C4-2B (cell line): ENCODE results near the gene AKR1B1.

Experiments
- H3K27ac ChIP-seq: fragments of 450-650 bp; 2 replicates; pipeline ENCODE4 v1.5.1; 2017
- ZFX ChIP-seq: fragments of 450-650 bp; IDR thresholded peaks from 2 replicates; pipeline ENCODE4 v1.6.1; 2017
- TF ChIP-seq, protein P1 (sequence below): fragments of 450-650 bp; conservative IDR thresholded peaks from 2 replicates; pipeline ENCODE4 v1.5.1; 2017; ENCODE audit warnings: mild to moderate bottlenecking

The AKR1B1 gene

DNA sequence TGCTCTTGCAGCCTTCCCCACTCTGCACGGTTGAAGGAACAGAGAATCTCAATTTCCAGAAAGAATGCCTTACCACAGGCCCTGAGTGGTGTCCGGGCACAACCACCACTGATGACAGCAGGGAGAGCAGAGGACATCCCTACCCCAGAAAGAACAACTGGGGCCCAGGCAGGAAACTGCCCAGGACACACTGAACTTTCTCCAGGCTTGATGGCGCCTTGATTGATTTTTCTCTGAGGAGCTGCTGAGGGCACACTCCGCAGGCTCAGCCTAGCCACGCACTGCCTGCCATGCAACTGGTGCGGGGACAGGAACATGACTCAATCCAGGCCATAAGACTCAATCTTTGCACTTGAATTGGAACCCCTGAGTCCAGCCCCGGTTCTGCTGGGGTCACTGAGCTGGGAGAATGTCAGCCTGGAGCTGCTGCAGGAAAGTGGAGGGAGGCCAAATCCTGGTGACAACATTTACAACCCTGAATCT, 5.9 kb downstream of the AKR1B1 start:
- TF ChIP-seq ZFX = no peak
- TF ChIP-seq, protein P1, sequence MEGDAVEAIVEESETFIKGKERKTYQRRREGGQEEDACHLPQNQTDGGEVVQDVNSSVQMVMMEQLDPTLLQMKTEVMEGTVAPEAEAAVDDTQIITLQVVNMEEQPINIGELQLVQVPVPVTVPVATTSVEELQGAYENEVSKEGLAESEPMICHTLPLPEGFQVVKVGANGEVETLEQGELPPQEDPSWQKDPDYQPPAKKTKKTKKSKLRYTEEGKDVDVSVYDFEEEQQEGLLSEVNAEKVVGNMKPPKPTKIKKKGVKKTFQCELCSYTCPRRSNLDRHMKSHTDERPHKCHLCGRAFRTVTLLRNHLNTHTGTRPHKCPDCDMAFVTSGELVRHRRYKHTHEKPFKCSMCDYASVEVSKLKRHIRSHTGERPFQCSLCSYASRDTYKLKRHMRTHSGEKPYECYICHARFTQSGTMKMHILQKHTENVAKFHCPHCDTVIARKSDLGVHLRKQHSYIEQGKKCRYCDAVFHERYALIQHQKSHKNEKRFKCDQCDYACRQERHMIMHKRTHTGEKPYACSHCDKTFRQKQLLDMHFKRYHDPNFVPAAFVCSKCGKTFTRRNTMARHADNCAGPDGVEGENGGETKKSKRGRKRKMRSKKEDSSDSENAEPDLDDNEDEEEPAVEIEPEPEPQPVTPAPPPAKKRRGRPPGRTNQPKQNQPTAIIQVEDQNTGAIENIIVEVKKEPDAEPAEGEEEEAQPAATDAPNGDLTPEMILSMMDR = no peak
- H3K27ac ChIP-seq = no peak overlapping the region

DNA sequence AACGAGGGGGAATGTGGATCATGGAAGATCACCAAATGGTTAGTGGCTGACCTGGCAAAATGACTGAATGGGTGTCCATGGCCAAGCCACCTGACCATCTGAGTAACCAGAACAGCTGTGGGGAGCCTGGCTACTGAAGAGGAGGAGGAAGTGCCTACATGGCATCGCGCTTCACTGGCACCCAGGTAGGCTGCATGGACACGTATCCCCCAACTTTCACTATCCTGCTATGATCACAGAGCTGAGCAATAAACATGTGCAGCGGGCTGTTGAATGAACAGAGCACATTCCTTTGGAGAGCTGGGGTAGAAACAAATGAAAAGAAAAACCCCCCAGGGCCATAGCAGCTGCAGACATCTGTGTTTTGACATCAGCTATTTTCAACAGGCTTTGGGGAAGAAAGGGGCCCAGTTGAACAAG, 6.5 kb downstream of the AKR1B1 start:
- no peak for TF ChIP-seq ZFX
- TF ChIP-seq, protein P1 = no peak
- no peak overlapping the region for H3K27ac ChIP-seq

DNA sequence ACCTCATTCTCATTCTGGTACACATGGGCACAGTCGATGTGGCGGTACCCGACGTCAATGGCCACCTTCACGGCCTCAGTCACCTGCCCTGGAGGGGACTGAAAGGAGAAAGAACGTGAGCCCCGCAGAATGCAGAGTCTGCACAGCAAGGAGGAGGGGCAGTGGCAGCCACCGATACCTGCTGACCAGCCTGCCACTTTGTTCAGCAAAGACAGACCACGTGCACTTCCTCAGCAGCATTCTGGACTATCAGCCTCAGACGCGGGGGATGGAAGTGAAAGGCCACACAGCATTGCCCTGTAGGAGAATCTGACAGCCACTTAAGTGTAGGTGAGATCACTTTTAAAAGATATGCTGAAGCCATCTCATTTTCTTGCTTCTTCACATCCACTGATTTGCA, 7.2 kb downstream of the AKR1B1 start:
- no peak overlapping the region for H3K27ac ChIP-seq

DNA sequence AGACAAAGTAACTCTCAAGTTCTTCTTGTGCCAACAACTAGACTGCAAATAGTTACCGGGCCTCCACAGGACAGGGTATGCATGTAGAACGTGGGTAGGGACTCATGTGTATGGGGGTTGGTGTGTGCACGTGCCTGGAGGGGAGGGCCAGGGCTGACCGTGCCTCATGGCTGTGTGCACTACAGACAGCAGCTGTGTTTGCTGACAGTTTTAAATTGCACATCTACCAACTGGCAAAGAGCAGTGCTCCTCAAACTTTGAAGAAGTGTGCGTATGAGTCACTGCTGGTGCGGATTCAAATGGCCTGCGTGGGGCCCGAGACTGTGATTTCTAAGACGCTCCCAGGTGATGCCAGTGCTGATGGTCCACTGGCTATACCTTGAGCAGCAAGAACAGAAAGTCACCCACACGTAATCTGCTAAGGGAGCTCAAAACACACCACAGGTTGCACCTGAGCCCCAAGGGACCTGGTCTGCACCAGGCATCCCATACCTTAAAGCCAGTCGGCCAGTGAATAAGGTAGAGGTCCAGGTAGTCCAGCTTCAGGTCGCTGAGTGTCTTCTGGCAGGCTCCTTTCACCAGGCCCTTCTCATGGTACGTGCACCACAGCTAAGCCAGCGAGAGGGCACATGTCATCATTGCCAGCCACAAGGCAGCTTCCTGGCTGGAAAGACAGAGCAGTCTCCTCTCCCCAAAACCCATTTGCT, 8.5 kb downstream of the AKR1B1 start:
- TF ChIP-seq ZFX = no peak
- TF ChIP-seq, protein P1 = no peak
- H3K27ac ChIP-seq = no peak overlapping the region

More for the DNA sequence above, 7.2 kb downstream of the AKR1B1 start:
- no peak for TF ChIP-seq ZFX
- TF ChIP-seq, protein P1 = no peak

DNA sequence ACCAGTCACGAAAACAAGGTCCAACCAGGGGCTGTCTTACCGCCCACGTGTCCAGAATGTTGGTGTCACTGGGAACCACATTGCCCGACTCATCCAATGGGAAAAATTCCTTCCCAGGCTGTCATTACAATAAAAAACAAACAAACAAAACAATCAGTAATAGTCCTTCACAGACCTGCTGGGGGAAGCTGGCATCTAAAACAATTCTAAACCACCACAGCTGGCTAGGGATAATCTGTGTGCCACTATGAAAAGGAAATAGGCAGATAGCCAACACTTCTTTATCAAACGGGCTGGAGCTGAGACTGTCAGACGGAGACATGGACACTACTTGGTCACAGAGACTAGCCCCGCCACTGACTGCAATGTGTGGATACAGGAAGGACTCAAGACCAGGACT, 9.2 kb downstream of the AKR1B1 start:
- TF ChIP-seq, protein P1 = no peak
- TF ChIP-seq ZFX = no peak
- no peak overlapping the region for H3K27ac ChIP-seq

DNA sequence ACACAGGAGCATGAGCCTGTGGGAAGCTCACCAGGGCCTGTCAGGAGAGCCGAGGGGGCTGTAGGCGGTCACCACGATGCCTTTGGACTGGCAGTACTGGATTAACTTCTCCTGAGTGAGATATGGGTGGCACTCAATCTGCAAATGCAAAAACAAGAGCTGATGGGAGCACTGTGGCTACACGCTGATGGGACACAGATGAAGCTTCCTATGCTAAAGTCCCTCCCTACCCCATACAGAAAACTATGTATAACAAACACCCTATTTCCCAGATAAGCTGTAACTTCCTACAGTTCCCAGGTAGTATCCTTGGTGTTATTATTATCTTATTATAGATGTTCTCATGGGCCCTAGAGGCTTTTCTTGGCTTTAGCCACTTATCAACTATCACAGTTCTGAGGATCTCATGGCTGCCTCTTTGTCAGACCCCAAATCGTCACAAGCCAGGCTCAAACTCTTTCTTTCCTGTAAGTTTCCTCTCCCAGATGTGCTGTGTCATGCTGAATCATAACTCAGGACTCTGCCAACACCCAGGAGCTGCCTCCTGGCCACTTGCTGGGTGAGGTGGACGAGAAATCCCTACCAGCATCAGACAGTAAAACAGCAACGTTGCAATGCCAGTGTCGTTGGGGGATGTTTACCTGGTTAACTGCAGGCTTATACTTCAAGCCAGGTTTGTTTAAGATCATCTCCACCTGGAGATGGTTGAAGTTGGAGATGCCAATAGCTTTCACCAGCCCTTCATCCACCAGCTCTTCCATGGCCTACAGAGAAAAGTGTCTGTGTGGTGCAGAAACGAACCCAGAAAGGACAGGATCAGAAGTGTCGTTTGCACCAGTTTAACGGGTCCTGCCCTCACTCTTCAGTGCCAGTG, 10.3 kb downstream of the AKR1B1 start:
- no peak overlapping the region for H3K27ac ChIP-seq
- TF ChIP-seq ZFX = no peak
- TF ChIP-seq, protein P1 = no peak

DNA sequence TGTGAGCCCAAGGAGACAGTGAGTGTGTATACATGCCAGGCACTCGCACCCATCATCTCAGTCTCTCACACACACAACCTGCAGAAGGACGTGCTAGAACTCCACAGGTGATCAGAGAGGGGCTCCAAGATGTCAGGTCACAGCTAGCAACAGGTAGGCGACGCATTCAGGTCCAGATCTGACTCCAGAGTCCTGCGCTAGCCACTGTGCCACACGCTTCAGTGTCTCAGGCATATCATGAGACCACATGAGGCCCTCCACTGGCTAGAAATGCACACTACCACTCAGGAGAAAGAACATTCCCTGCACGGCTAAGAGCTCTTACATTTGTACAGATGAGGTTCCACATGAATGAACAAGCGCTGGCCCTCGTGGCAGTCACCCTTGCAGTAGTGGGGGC, 11.5 kb downstream of the AKR1B1 start:
- H3K27ac ChIP-seq = no peak overlapping the region
- no peak for TF ChIP-seq ZFX
- TF ChIP-seq, protein P1 = no peak
